Transverse colon (tissue), 4 donors: ENCODE results near the gene THY1. TPM values are rescaled to one million over a fixed set of nuclear protein-coding genes. Genes with fewer than 3 reads are reported as not detected.

Experiments
- DNase-seq: peaks from one replicate; pipeline ENCODE4 v3.0.0-alpha.2; 2019
- H3K27ac ChIP-seq, 4 donors: fragments of 200-600 bp; sonication (generic); 2 replicates each; pipeline ENCODE4 v1.5.1; 2016 to 2018; ENCODE audit warnings: inconsistent platforms in 4 of 4
- H3K27me3 ChIP-seq: fragments of 200-600 bp; sonication (generic); 2 replicates; pipeline ENCODE4 v1.5.1; 2017; ENCODE audit warnings: inconsistent platforms
- H3K36me3 ChIP-seq, 4 donors: fragments of 200-600 bp; sonication (generic); 2 replicates each; pipeline ENCODE4 v1.5.1; 2017 to 2019; ENCODE audit warnings: inconsistent platforms in 4 of 4
- H3K4me1 ChIP-seq, 4 donors: fragments of 200-600 bp; sonication (generic); 2 replicates each; pipeline ENCODE4 v1.5.1; 2017 to 2020; ENCODE audit warnings: inconsistent platforms in 4 of 4
- H3K4me3 ChIP-seq, 4 donors: fragments of 200-600 bp; sonication (generic); 1 replicate in 1 of 4; 2 replicates in 3 of 4; pipeline versions ENCODE4 v1.5.1 to v1.6.1; 2017 to 2019; ENCODE audit warnings: inconsistent platforms in 4 of 4
- H3K9me3 ChIP-seq, 2 donors: fragments of 200-600 bp; sonication (generic); 2 replicates each; pipeline ENCODE4 v1.5.1; 2017 to 2019; ENCODE audit warnings: inconsistent platforms in 2 of 2
- EP300 ChIP-seq: sonication (generic); formaldehyde crosslinking; IDR thresholded peaks from one replicate; pipeline ENCODE4 v1.6.1; 2017; ENCODE audit warnings: antibody characterized with exemption, low read depth
- POLR2A ChIP-seq: fragments of 450-650 bp; IDR thresholded peaks from one replicate; pipeline ENCODE4 v1.6.1; 2016; ENCODE audit warnings: antibody characterized with exemption, mild to moderate bottlenecking, moderate library complexity
- POLR2AphosphoS5 ChIP-seq, 3 donors: sonication (generic); formaldehyde crosslinking; IDR thresholded peaks; one replicate each; pipeline ENCODE4 v1.6.1; 2016; ENCODE audit warnings: antibody characterized with exemption in 3 of 3
- WGBS, 2 donors: methylation state at CpG; one replicate each; pipeline ENCODE4 v1.1.5; 2018; ENCODE audit warnings: low coverage in 1 of 2; 5-methylcytosine and 5-hydroxymethylcytosine counted together
- in situ Hi-C, 4 donors: fragments of 200-750 bp; cut with MboI; loops; one replicate each; pipeline versions ENCODE4 v1.15.0 to v1.15.1; 2017; ENCODE audit warnings: low sequenced_read_pairs in 3 of 4, low pct_ligation_motif_present in 1 of 4, low pct_unique_long_range_greater_than_20kb in 1 of 4
- intact Hi-C: fragments of 100-400 bp; cut with DNase I; formaldehyde crosslinking; loops from one replicate; pipeline ENCODE4 v1.15.1; 2023; ENCODE audit warnings: low total_unique reads
- total RNA-seq, 4 donors: library from RNA; depleted of rRNA; stranded (reverse); fragments of >200 nt; gene quantifications; one replicate each; pipeline ENCODE4 v1.1.0, GENCODE V29; 2016
- TF ChIP-seq, protein P1 (sequence below), 5 experiments: fragments of 200-600 bp in 3 of 5; fragments of 450-650 bp in 2 of 5; sonication (generic) in 3 of 5; IDR thresholded peaks; 1 replicate in 2 of 5; 2 replicates in 3 of 5; pipeline ENCODE4 v1.5.1; 2016 to 2017; ENCODE audit warnings: antibody characterized with exemption in 5 of 5, inconsistent platforms in 3 of 5, mild to moderate bottlenecking in 2 of 5, moderate library complexity in 1 of 5

The THY1 gene
- total RNA-seq, 4 donors from 2014 or later, result 5.6 to 17.6 (median 12.8) TPM

DNA sequence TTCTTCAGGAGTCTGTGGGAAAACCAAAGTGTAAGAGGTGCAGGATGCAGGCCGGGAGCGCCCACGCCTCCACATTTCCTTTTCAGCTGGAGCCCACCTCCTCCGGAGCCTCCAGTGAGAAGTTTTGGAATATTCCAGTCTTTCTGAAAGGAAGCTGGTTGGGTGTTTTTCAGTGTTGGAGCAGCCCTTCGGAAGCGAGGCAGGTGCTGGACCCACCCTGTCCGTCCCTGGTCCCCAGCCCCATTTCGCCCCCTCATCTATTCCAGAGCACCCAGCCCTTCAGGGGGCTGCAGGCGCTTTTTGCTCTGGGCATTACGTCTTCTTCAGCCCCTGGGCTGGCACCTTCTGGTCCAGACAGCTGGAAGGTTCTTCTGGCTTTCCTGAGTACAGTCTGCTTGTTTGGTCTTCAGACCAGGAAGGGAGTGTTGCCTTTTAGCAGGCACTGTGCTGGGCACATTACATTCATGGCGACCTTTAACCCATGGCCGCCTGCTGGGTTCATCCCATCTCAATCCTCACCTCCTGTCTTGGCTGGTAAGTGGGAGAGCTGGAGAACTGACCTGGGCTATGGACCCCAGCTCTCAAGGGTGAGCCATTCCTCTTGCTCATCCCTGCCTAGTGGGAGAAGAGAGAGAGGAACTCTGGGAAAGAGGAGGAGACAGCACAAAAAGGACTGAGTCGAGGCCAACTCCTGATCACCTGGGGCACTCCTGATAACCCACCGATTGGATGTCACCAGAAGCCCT is 710 bp upstream of the THY1 start:
- DNase-seq, result no peak
- WGBS, 2 donors, result 72 to 83% methylated on average over 1 to 14 of the region's 14 CpGs
- Histone ChIP-seq H3K27ac (peak overlapping the region in 3 of 4 donors; percentile 70 to 71 (median 70)), H3K9me3 (no peaks in the 10 kb centered on the region), H3K27me3 (peaks cover 38% of the 10 kb centered on the region), H3K4me1 (peaks cover 0 to 16% (median 2%) of the 10 kb centered on the region in 4 donors), H3K36me3 (no peaks in the 10 kb centered on the region), H3K4me3 (peak overlapping the region in 1 of 4 donors; percentile 50)
- in situ Hi-C loops (no loop called here), intact Hi-C loops (no loop called here)
- no peak for TF ChIP-seq EP300
- TF ChIP-seq, protein P1, sequence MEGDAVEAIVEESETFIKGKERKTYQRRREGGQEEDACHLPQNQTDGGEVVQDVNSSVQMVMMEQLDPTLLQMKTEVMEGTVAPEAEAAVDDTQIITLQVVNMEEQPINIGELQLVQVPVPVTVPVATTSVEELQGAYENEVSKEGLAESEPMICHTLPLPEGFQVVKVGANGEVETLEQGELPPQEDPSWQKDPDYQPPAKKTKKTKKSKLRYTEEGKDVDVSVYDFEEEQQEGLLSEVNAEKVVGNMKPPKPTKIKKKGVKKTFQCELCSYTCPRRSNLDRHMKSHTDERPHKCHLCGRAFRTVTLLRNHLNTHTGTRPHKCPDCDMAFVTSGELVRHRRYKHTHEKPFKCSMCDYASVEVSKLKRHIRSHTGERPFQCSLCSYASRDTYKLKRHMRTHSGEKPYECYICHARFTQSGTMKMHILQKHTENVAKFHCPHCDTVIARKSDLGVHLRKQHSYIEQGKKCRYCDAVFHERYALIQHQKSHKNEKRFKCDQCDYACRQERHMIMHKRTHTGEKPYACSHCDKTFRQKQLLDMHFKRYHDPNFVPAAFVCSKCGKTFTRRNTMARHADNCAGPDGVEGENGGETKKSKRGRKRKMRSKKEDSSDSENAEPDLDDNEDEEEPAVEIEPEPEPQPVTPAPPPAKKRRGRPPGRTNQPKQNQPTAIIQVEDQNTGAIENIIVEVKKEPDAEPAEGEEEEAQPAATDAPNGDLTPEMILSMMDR (IDR thresholded peaks at IDR 0.05), result no peak
- TF ChIP-seq POLR2A, result no peak
- TF ChIP-seq POLR2AphosphoS5 (IDR thresholded peaks at IDR 0.05), result no peak

DNA sequence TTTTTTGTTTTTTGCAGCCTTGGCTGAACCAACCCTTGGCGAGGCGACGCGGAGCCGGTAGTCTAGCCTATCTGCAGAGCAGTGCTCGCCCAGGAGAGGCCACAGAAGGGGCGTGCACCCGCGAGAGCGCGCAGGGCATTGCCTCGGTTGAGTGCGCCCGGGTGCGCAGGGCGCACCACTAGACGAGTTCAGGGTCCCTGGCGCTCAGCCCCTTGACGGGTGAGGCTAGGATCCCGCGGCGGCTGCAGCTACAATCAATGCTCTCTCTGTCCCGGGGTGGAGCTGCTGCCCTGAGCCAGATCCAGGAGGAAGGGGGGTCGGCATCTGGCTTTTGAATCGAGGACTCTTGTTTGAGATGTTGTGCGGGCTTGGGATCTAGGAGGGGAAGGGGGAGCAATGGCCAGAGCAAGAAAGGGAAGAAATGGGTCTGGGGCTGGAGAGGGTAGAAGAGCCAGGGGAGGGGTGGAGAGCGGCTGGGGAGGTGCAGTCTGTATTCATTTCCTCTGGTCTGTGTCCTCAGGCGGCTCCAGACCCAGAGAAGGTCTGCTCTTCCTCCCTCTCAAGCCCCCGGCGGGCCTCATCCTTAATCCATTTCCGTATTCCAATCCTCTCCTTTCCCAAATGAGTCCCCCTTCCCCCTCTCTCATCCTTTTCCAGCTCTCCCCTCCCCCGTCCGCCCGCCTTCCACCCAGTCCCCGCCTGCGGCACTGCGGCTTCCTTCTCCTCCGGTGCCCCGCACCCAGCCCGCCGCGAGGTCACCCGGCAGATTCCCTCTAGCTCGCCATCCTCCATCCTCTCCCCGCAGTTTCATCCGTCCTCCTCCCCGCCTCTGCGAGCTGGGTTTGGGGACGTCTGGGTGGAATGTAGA is 797 bp downstream of the THY1 start:
- Histone ChIP-seq H3K27ac (peak overlapping the region; percentile 70 to 71 (median 70)), H3K27me3 (peaks cover 38% of the 10 kb centered on the region), H3K36me3 (no peaks in the 10 kb centered on the region), H3K4me1 (peaks cover 0 to 16% (median 2%) of the 10 kb centered on the region in 4 donors), H3K4me3 (peak overlapping the region; percentile 10 to 50 (median 38)), H3K9me3 (no peaks in the 10 kb centered on the region)
- TF ChIP-seq, protein P1 (IDR thresholded peaks at IDR 0.05), result no peak
- intact Hi-C loops (no loop called here), in situ Hi-C loops (no loop called here)
- WGBS, 2 donors, result 0 to 6% methylated on average over 5 to 49 of the region's 49 CpGs
- no peak for DNase-seq

DNA sequence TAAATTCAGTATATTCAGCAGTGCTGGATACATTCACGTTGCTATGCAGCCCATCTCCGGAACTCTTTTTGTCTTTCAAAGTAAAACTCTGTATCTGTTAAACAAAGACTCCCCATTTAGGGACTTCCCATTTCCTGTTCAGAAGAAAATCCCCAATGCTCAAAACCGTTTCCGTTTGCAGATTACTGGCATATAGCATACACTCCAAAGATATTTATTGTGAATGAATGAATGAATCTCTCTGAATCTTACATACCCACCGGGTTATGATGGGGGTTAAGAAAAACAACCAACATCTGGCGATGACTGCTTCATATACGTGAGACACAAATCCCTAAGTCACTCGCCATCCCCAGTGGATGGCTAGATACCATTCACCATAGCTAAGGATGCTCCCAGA is 1.6 kb downstream of the THY1 start:
- in situ Hi-C loops, result no loop called here
- no peak overlapping the region for H3K27ac ChIP-seq
- WGBS, 2 donors, result 35% methylated on average over 7 to 8 of the region's 8 CpGs
- no peaks in the 10 kb centered on the region for H3K36me3 ChIP-seq
- DNase-seq, result no peak
- H3K4me3 ChIP-seq, result peak overlapping the region in 1 of 4 donors; percentile 50
- TF ChIP-seq, protein P1 (IDR thresholded peaks at IDR 0.05), result no peak
- TF ChIP-seq EP300, result no peak
- TF ChIP-seq POLR2AphosphoS5 (IDR thresholded peaks at IDR 0.05), result no peak
- intact Hi-C loops, result no loop called here
- peaks cover 0 to 16% (median 2%) of the 10 kb centered on the region in 4 donors for H3K4me1 ChIP-seq
- peaks cover 38% of the 10 kb centered on the region for H3K27me3 ChIP-seq
- no peaks in the 10 kb centered on the region for H3K9me3 ChIP-seq

DNA sequence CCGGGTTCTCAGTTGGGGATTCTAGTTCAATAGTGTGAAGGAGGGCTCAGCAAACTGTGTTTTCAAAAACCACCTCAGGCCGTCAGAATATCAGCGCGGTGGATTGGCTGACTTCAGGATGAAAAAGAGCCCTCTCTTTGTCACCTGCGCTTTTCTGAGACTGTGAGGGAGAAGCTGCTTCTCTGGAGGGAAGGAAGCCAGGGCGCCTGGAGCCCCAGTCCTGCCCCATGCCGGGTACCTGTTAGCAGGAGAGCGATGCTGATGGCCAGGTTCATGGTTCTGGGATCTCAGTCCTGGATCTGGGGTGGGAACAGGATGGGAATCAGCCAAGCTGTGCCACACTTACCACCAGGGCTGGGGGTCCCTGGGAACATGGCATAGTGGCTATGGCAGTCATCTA is 2.3 kb downstream of the THY1 start:
- intact Hi-C loops, result no loop called here
- no peak for DNase-seq
- 84 to 88% methylated on average over 5 to 8 of the region's 8 CpGs for WGBS, 2 donors
- in situ Hi-C loops, result no loop called here
- no peaks in the 10 kb centered on the region for H3K9me3 ChIP-seq
- H3K27me3 ChIP-seq, result peaks cover 38% of the 10 kb centered on the region
- no peak overlapping the region for H3K4me3 ChIP-seq
- no peaks in the 10 kb centered on the region for H3K36me3 ChIP-seq
- H3K27ac ChIP-seq, result no peak overlapping the region
- TF ChIP-seq POLR2A (no peak), EP300 (no peak), POLR2AphosphoS5 (IDR thresholded peaks at IDR 0.05) (no peak)
- TF ChIP-seq, protein P1 (IDR thresholded peaks at IDR 0.05), result no peak
- peaks cover 0 to 16% (median 2%) of the 10 kb centered on the region in 4 donors for H3K4me1 ChIP-seq
